HL-60 (cell line): Measurements from ENCODE around the gene FOXP2.

Source experiments
- CTCF ChIP-seq: IDR thresholded peaks from one replicate; pipeline ENCODE4 v1.5.1; 2011; ENCODE audit warnings: low read length, control low read depth, inconsistent platforms; ENCODE audit not compliant: insufficient read depth
- GABPA ChIP-seq: IDR thresholded peaks from 2 replicates; pipeline ENCODE4 v1.6.1; 2012; ENCODE audit warnings: low read depth
- POLR2AphosphoS5 ChIP-seq: IDR thresholded peaks from 2 replicates; pipeline ENCODE4 v1.6.1; 2012; ENCODE audit warnings: low read depth
- REST ChIP-seq: IDR thresholded peaks from 2 replicates; pipeline ENCODE4 v1.6.1; 2012; ENCODE audit warnings: low read depth; ENCODE audit not compliant: insufficient replicate concordance

GRCh38 chr7:114620208-114620607 lies 205.6 kb downstream of the FOXP2 start:
- TF ChIP-seq GABPA = no peak
- no peak for TF ChIP-seq CTCF
- TF ChIP-seq POLR2AphosphoS5 = no peak
- no peak for TF ChIP-seq REST
